ENCODE data around the gene ZMYND8.

- TF ChIP-seq CTCF (conservative IDR thresholded peaks at IDR 0.05) (no peak), EZH2 (IDR thresholded peaks at IDR 0.05; ENCODE audit: low read depth) (no peak)
These were observed 146.0 kb downstream of the ZMYND8 start for GRCh38 chr20:47210470-47210869.
